Loucy (cell line): ENCODE data around the gene ALDH1A2.

ENCODE experiments used
- H2AFZ ChIP-seq: fragments of 200-600 bp; sonication (generic); 2 replicates; pipeline ENCODE4 v1.6.0; 2016; ENCODE audit warnings: antibody characterized with exemption, mild to moderate bottlenecking, low read length, moderate library complexity
- H3F3A ChIP-seq: fragments of 200-600 bp; 2 replicates; pipeline ENCODE4 v1.6.0; 2016; ENCODE audit warnings: antibody characterized with exemption, low read depth, mild to moderate bottlenecking
- H3K27me3 ChIP-seq: fragments of 200-600 bp; sonication (generic); 2 replicates; pipeline ENCODE4 v1.6.1; 2014; ENCODE audit warnings: low read length, mild to moderate bottlenecking; ENCODE audit not compliant: insufficient read depth, poor library complexity, severe bottlenecking
- H3K36me3 ChIP-seq: fragments of 200-600 bp; sonication (generic); 2 replicates; pipeline ENCODE4 v1.6.1; 2016; ENCODE audit warnings: low read length; ENCODE audit not compliant: insufficient read depth
- H3K4me1 ChIP-seq: fragments of 200-600 bp; sonication (generic); 2 replicates; pipeline ENCODE4 v1.5.1; 2014; ENCODE audit warnings: low read length, mild to moderate bottlenecking; ENCODE audit not compliant: insufficient read depth, poor library complexity, severe bottlenecking
- H3K4me2 ChIP-seq: fragments of 200-600 bp; sonication (generic); 2 replicates; pipeline ENCODE4 v1.6.0; 2014; ENCODE audit warnings: antibody characterized with exemption, low read length, low read depth, mild to moderate bottlenecking; ENCODE audit not compliant: poor library complexity, severe bottlenecking
- H3K4me3 ChIP-seq: fragments of 200-600 bp; sonication (generic); 2 replicates; pipeline ENCODE4 v1.5.1; 2014; ENCODE audit warnings: low read length, mild to moderate bottlenecking, mixed read lengths; ENCODE audit not compliant: poor library complexity, severe bottlenecking
- H3K79me2 ChIP-seq: fragments of 200-600 bp; sonication (generic); 2 replicates; pipeline ENCODE4 v1.6.1; 2014; ENCODE audit warnings: low read length; ENCODE audit not compliant: insufficient read depth
- H3K9ac ChIP-seq: fragments of 200-600 bp; sonication (generic); 2 replicates; pipeline ENCODE4 v1.6.0; 2014; ENCODE audit warnings: mild to moderate bottlenecking, low read depth, low read length, moderate library complexity; ENCODE audit not compliant: poor library complexity, severe bottlenecking
- H3K9me2 ChIP-seq: fragments of 200-600 bp; sonication (generic); replicated peaks from 2 replicates; pipeline ENCODE4 v1.6.1; 2016; ENCODE audit warnings: low read depth, low read length, mixed read lengths
- H3K9me3 ChIP-seq: fragments of 200-600 bp; sonication (generic); 2 replicates; pipeline ENCODE4 v1.6.1; 2014; ENCODE audit warnings: mild to moderate bottlenecking, antibody characterized with exemption, low read length, low read depth; ENCODE audit not compliant: insufficient read depth
- H4K20me1 ChIP-seq: fragments of 200-600 bp; sonication (generic); 2 replicates; pipeline ENCODE4 v1.6.0; 2014; ENCODE audit warnings: antibody characterized with exemption, low read length, mild to moderate bottlenecking; ENCODE audit not compliant: insufficient read depth, poor library complexity, severe bottlenecking
- EZH2phosphoT487 ChIP-seq: fragments of 200-600 bp; IDR thresholded peaks from 2 replicates; pipeline ENCODE4 v1.6.1; 2018; ENCODE audit warnings: antibody characterized with exemption, mild to moderate bottlenecking, moderate library complexity, borderline replicate concordance
- TF ChIP-seq, protein P1 (sequence below): fragments of 200-600 bp; sonication (generic); conservative IDR thresholded peaks from 2 replicates; pipeline ENCODE4 v1.5.1; 2014; ENCODE audit warnings: mild to moderate bottlenecking, antibody characterized with exemption, low read length

ALDH1A2 gene

DNA sequence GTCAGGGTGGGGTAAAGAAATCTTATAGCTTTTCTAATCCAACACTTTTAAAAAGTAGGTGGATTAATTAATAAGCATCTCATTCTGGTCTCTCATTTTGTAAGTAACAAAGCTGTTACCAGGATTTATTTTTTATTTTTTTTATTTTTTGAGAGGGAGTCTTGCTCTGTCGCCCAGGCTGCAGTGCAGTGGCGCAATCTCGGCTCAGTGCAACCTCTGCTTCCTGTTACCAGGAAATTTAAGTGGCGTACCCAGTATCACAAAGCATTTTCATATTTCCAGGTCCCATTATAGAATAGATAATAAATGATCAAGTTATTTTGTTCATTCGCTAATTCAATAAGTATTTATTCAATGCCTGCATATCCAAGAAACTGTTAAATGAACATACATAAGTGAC, 13.2 kb downstream of the ALDH1A2 start:
- H3K9ac ChIP-seq: no peak overlapping the region
- no peaks in the 10 kb centered on the region for H3F3A ChIP-seq
- no peak overlapping the region for H3K4me2 ChIP-seq
- no peak for TF ChIP-seq EZH2phosphoT487
- TF ChIP-seq, protein P1, sequence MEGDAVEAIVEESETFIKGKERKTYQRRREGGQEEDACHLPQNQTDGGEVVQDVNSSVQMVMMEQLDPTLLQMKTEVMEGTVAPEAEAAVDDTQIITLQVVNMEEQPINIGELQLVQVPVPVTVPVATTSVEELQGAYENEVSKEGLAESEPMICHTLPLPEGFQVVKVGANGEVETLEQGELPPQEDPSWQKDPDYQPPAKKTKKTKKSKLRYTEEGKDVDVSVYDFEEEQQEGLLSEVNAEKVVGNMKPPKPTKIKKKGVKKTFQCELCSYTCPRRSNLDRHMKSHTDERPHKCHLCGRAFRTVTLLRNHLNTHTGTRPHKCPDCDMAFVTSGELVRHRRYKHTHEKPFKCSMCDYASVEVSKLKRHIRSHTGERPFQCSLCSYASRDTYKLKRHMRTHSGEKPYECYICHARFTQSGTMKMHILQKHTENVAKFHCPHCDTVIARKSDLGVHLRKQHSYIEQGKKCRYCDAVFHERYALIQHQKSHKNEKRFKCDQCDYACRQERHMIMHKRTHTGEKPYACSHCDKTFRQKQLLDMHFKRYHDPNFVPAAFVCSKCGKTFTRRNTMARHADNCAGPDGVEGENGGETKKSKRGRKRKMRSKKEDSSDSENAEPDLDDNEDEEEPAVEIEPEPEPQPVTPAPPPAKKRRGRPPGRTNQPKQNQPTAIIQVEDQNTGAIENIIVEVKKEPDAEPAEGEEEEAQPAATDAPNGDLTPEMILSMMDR: no peak
- peaks cover 18% of the 10 kb centered on the region for H3K27me3 ChIP-seq
- H3K4me3 ChIP-seq: no peak overlapping the region
- no peaks in the 10 kb centered on the region for H3K36me3 ChIP-seq
- no peaks in the 10 kb centered on the region for H3K4me1 ChIP-seq
- no peaks in the 10 kb centered on the region for H3K9me2 ChIP-seq
- no peaks in the 10 kb centered on the region for H3K79me2 ChIP-seq
- no peaks in the 10 kb centered on the region for H3K9me3 ChIP-seq
- no peak overlapping the region for H2AFZ ChIP-seq
- H4K20me1 ChIP-seq: no peaks in the 10 kb centered on the region

- TF ChIP-seq EZH2phosphoT487: no peak
- TF ChIP-seq, protein P1: no peak
- no peaks in the 10 kb centered on the region for H3K36me3 ChIP-seq
- no peak overlapping the region for H3K4me3 ChIP-seq
- H3K9ac ChIP-seq: no peak overlapping the region
- no peak overlapping the region for H2AFZ ChIP-seq
- H3K9me2 ChIP-seq: no peaks in the 10 kb centered on the region
- no peaks in the 10 kb centered on the region for H3K79me2 ChIP-seq
- no peak overlapping the region for H3K4me2 ChIP-seq
- H3K27me3 ChIP-seq: peaks cover 14% of the 10 kb centered on the region
- no peaks in the 10 kb centered on the region for H3F3A ChIP-seq
- no peaks in the 10 kb centered on the region for H3K9me3 ChIP-seq
- H4K20me1 ChIP-seq: no peaks in the 10 kb centered on the region
- H3K4me1 ChIP-seq: no peaks in the 10 kb centered on the region
Measured at GRCh38 chr15:58049520-58050227, 15.8 kb downstream of the ALDH1A2 start.

DNA sequence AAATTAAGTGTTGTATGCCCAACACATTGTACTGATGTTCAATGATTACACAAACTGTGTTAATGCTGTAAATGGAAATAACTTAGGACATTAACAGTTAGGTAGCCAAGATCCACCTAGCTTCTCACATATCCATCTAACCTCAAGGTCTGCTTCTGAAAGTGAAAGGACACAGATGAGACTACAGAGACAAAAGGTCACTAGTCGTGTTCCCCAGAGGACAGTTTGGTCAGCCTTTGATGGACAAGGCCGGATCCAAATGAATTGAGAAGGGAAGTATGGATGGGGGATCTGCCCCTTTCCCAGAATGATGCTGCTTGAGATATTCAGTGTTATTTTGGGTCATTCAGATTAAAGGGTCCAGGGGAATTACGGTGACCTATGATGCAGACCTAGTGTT, 17.2 kb downstream of the ALDH1A2 start:
- Histone ChIP-seq H3K36me3 (no peaks in the 10 kb centered on the region), H2AFZ (no peak overlapping the region), H3K4me3 (no peak overlapping the region), H3K27me3 (peaks cover 14% of the 10 kb centered on the region), H3K79me2 (no peaks in the 10 kb centered on the region), H3F3A (no peaks in the 10 kb centered on the region), H3K9me3 (no peaks in the 10 kb centered on the region), H3K9ac (no peak overlapping the region), H3K9me2 (no peaks in the 10 kb centered on the region), H3K4me1 (no peaks in the 10 kb centered on the region), H3K4me2 (no peak overlapping the region), H4K20me1 (no peaks in the 10 kb centered on the region)
- no peak for TF ChIP-seq EZH2phosphoT487
- TF ChIP-seq, protein P1: no peak
